ENCODE data around the gene NCOA1.
"Not testable (repeated sequence)": the region's sequence is repeated elsewhere in the genome, so short reads cannot be mapped to it uniquely, and the experiment has no call there.

NCOA1 gene

DNA sequence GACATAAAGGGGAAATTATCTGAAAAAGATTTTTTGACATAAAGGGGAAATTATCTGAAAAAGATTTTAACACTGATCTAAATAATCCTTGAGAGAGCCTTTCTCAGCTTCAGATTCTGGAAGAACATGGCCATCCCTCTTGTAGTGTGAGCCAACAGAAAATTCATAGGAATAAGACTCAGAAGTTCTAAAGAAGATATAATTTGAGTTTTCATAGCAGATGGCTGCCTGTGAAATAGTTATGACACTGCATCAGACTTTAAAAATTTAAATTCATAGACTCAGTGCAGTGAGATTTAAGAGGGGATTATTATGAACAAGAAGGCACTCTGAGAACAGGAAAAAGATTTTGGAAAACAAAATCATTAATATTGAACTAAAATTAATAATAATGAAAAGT, 50.6 kb downstream of the NCOA1 start:
- no peak for DNase-seq

DNA sequence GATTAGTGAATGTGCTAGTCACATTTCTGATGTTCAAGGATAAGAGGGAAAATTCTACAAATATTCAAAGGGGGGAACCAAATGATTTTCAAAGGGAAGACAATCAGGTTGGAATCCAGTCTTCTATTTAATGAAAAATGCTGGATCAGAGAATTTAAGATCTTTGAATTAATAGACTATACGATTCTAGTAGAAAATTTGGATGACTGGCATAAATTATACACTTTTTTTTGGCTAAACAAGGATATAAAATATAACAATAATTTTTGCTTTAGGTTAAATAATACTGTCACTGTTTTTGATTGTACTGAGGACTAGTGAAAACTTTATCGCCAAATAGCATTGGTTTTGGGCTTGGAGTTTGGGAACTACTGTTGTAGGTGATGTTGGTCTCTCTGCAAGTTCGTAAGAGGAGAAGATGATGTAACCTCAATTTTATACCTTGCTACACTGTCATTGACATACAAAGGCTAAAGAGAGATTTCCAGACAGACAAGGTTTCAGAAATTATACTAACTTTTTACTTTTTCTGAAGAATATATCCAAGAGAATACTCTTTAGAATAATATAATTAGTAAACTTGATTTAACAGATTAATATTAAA, 51.3 kb downstream of the NCOA1 start:
- DNase-seq = no peak

DNA sequence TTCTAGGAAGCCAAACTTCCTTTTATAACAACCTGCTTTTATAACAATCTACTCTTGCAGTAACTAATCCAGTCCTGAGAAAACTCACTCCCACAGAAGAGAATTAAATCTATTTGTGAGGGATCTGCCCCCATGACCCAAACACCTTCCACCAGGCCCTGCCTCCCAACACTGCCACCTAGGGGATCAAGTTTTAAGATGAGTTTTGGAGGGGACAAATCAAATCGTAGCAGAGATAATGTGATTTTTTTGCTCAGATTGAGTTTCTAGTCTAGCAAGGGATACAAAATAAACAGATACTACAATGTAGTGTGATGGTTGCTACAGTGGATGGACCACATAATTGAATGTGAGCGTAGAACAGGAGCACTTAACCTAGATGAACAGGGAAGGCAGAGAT, 52.2 kb downstream of the NCOA1 start:
- DNase-seq = peak; percentile 21

DNA sequence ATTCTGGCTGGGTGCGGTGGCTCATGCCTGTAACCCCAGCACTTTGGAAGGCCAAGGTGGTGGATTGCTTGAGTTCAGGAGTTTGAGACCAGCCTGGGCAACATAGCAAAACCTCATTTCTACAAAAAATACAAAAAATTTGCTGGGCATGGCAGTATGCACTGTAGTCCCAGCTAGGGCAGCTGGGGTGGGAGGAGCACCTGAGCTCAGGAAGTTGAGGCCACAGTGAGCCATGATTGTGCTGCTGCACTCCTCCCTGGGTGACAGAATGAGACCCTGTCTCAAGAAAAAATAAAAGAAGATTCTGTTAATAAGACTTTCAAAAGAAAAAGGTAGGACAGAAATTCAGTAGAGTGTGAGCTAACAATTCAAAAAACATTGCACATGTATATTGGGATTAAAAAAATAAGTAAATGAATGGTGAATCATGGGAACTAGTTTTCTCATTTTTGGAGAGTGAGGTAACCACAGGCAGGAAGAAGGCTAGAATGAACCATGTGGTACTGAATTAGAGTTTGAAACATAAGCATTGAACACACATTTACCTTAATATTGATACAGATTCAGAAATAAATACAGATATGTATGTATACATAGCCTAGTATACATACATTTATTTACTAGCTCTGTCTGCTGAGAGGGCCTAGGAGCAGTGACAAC, 53.5 kb downstream of the NCOA1 start:
- DNase-seq = no peak

DNA sequence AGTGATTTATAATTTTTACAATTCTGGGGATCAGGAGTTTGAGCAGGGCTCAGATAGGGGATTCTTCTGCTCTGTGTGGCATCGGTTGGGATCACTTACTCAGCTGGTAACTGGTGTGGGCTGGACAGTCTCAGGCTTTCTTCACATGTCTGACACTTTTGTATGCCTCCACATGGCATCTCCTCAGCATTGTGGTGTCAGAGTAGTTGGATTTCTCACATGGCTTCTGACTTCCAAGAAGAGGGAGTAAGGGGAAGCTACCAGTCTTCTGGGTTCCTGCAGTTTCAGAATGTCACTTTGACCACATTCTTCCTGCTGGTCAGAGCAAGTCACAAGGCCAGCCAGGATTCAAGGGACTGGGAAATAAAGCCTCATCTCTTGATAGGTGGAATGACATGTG, 55.6 kb downstream of the NCOA1 start:
- no peak for DNase-seq

DNA sequence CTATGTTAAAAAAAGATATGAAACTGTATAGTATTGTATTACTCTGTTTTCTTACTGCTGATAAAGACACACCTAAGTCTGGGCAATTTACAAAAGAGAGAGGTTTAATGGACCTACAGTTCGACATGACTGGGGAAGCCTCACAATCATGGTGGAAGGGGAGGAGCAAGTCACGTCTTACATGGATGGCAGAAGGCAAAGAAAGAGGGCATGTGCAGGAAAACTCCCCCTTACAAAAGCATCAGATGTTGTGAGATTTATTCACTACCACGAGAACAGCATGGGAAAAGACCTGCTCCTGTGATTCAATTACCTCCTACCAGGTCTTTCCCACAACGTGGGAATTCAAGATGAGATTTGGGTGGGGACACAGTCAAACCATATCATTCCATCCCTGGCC, 57.0 kb downstream of the NCOA1 start:
- DNase-seq = no peak

DNA sequence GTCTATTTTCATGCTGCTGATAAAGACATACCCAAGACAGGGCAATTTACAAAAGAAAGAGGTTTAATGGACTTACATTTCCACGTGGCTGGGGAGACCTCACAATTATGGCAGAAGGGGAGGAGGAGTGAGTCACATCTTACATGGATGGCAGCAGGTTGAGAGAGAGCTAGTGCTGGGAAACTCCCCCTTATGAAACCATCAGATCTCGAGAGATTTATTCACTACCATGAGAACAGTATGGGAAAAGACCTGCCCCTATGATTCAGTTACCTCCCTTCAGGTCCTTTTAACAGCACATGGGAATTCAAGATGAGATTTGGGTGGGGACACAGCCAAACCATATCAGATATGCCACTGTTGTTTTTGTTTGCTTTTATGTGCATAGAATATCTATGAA, 59.2 kb downstream of the NCOA1 start:
- not testable (repeated sequence) for DNase-seq

DNA sequence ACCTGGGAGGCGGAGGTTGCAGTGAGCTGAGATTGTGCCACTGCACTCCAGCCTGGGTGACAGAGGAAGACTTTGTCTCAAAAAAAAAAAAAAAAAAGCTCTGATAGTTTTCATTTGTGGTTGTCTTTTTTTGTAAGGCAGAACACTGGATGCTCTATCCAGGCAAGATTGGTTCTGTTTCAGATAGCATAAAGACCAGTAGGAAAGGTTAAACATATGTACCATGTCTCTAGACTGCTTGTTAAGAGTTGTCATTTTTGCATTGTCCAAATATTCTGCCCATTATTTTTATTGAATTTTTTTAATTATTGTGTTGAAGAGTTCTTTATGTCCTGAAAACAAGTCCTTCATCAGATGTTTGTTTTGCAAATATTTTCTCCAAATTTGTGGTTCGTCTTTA, 60.0 kb downstream of the NCOA1 start:
- DNase-seq = no peak

DNA sequence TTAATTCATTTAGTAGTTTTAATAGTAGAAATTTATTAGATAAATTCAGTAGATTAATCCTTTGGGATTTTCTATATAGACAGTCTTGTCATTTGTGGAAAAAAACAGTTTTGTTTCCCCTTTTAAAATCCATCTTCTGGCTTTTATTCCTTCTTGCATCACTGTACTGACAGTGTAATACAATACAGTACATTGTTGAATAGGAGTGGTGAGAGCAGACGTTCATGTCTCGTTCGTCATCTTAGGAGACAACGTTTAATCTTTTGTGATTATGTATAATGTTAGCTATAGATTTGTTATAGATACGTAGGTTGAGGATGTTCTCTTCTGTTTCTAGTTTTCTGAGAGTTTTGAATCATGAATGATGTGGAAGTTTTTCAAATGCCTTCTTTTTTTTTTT, 61.8 kb downstream of the NCOA1 start:
- DNase-seq = no peak

DNA sequence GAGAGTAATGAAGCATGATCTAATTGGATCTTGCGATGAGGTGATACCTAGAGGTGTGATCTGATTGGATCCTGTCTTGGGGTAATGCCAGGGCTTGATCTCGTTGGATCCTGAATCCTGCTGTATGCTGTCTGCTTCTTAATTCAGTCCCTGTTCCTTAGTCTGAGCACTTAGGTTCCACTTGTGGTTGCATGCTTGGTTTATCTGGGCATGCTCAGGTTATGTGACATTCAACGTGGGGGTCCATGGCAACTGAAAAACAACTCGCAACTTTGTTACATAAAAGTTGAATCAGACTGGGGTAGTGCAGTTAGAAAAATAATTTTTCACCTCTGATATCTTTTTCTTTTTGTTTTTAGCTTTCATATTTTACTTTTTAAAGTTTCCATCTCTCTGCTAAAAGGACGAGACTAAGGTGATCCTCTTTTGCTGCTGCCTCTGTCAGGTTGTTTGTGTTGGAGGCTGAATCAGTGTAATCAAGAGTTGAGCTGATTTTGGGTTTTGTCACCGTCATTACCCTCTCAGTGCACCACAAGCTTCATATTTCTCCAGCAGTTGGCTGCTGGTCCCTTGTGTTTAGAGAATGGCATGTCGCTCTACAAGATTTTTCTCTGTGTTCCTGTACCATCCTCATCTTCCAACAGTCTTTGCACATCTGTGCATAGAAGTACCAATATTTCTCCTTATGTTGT, 67.9 kb downstream of the NCOA1 start:
- no peak for DNase-seq

DNA sequence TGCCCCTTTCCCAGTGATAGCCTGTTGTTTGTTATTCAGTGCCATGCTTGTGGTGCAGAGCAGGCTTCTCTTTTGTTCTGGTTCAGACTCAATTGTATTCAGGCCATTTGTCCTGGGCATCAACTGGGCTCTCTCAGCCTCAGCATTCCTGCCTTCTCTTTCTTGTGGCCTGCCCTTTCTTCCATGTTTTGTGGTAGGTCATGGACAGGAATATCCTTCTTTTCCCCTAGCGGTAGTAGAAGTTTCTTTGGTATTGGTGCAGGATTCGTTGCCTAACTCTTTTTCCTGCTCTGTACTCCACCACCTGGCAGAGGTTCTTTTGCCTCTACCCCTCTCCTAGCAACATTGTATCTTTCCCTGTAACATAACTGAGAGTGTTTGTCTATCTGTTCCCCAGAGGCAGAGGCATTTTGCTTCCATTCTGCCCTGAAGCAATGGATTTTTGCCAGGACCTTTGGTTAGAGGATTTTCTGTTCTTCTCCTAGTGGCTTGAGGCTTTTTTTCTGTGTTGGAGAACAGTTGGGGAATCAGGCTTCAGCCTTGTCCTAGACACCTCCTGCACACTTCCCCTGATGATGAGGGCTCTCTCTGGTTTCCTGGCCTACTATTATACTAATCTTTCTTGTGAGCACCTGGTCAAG, 68.5 kb downstream of the NCOA1 start:
- no peak for DNase-seq

DNA sequence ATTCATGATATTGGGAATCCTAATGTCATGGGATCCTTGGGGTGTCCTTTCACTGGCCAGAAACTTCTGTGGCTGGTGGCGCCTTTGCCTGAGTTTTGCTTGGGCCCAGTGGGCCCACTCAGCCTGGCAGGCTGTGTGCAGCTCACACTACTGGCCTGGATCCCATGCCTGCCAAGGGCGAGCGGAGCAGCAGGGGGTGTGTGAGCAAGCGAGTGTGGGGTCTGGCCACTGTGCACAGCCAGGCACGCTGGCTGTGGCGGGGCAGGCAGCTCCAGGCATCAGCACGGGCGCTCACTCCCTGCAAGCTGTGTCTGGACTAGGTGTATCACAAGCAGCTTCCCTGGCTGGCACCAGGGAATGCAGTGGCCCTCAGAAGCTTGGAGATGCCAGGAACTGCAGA, 74.5 kb downstream of the NCOA1 start:
- DNase-seq = no peak

DNA sequence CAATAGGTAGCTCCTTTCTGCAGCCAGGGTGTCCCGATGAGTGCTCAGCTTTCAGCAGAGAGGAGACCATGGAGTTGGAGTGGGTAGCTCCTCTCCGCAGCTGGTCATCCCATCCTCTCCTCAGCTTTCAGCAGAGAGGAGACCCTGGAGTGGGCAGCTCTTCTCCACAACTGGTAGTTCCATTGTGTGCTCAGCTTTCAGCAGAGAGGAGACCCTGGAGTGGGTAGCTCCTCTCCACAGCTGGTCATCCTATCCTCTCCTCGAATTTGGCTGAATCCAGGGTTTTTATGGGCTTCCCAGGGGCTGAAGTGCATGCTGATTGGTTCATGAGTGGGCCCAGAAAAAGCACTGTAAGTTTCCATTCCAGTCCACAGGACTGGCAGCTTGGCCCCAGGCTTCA, 75.2 kb downstream of the NCOA1 start:
- no peak for DNase-seq

DNA sequence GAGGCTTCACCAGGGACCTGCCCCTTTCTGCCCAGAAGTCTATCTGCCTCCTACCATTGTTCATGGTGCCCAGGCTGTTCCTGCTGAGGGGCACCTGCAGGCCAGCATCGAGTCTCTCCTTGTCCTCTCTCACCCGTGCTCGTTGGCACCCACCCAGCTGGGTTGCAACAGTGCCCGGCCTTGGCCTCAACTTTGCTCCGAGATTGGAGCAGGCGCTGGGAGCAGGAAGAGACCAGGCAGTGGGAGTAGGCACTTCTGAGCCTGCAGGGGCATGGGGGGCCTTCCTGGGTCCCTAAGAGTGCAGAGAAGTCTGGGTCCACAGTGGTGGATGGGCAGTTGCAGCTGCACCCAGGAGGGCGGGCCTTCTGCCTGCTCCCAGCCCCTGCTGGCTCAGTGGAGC, 75.6 kb downstream of the NCOA1 start:
- DNase-seq = no peak

DNA sequence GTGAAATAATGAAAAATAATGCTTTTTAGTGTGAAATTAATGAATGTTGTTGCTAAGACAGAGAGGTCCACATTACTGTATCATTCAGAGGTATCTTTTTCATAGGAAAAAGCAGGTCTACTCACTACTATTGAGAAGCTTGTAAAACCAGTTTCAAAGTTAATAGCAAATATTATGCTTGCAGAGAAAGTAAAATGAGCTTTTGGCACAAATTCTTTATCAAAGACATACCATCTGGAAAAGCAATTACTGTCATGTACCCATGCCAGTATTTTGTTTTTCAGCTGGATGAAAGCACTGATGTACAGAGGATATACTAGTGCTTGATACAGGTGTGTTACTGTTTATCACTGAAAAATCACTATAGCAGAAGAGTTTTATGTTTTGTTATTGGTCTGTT, 77.5 kb downstream of the NCOA1 start:
- no peak for DNase-seq

DNA sequence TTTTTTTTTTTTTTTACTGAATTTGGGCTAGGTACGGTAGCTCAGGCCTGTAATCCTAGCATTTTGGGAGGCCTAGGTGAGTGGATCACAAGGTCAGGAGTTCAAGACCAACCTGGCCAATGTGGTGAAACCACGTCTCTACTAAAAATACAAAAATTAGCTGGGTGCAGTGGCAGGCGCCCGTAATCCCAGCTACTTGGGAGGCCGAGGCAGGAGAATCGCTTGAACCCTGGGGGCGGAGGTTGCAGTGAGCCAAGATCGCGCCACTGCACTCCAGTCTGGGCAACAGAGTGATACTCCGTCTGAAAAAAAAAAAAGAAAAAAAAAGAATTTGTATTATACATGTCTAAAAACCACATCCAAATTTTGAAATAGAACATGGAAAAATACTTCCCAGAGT, 78.5 kb downstream of the NCOA1 start:
- DNase-seq = not testable (repeated sequence)

DNA sequence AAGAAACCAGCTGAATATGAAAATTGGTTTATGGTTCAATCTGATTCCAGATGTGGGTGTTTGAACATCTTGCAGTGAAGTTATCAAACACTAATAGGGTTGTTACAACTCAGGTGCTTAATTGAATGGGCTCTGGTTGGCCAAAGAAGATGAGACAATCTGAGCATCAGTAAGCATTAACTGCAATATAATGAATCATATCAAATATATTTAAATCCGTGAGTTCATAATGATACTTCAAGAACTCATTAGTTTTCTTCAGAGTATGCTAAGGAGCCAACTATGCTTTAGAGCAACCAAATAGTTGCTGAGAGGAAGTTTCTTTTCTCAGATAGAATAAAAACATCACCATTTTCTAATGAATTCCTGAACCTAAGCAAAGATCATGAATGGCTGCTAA, 79.2 kb downstream of the NCOA1 start:
- no peak for DNase-seq

DNA sequence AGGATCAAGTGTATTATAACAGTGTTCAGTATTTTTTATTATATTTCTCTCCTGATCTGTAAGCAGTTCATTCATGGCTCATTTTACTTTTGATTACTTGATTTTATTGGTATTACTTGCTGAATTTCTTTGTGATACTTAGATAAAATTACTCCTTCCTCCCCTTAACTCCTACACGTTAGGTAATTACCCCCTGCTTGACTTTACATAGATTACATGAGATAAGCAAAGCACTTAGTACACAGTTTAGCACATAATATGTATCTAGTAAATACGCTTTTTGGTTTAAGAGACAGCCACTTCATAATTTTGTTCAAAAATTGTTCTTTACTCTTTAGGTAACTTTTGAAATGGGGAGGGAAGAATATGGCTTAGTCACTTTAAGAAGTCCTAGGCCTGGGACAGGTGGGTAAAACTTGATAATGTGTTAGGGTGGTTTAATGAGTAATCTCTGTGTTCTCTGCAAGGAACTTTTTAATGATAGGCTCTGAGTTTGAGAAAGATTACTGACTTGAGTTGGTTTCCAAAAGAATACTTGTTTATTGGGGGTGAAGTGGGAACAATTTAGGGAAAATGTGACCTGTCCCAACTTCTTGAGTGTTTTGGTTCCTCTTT, 80.9 kb downstream of the NCOA1 start:
- no peak for DNase-seq

DNA sequence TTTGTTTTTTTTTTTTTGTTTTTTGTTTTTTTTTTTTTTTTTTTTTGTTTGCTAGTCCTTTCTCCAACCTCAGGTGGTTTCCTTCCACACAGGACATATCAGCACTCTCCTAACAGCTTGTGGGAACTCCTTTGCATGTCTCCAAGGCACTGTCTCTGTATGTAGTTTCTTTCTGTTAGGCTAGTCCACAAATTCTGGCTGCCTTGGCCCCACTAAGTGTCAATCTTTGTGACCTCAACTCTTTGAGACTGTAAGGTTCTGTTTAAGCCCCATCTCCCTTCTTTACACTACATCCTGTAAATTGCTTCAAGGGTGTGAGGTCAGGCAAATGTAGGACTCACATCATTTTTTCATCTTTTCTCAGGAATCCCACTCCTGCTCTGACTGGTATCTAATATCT, 85.1 kb downstream of the NCOA1 start:
- no peak for DNase-seq

DNA sequence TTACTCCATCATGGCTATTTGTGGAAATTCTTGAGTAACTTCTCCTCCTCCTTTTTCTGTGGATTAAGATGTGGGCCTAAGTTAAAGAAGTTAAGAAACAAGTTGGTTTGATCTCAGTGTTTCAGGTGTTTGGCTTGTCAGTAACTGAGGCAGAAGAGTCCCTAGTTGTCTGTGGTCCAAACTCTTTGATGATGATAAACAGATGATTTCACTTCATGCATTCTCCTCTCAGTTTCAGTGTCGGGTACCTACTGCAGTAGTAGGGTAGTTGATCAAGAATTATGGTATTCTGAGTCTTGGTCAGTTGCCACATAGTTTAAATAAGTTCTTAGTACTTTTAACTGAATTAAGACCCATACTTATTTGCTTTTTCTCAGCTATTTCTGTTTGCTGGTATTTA, 85.6 kb downstream of the NCOA1 start:
- no peak for DNase-seq

DNA sequence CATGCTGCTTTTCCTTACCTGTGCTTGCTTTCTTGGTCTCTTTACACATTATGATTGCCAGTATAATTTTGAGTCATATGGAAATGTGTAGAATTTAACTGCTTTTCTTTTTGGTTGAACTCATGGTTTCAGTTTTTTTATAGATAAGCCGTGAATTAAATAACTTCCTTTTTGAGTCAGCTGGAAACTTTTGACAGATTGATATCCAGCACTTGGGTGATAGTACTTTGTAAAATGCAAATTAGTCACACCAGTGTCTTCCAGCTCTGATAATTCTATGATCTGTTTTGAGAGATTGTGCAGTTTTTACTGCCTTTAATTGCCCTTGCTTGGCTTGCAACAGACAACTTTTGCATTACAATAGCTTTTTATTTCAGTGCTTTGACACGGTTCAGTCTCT, 86.4 kb downstream of the NCOA1 start:
- peak; percentile 4 for DNase-seq

DNA sequence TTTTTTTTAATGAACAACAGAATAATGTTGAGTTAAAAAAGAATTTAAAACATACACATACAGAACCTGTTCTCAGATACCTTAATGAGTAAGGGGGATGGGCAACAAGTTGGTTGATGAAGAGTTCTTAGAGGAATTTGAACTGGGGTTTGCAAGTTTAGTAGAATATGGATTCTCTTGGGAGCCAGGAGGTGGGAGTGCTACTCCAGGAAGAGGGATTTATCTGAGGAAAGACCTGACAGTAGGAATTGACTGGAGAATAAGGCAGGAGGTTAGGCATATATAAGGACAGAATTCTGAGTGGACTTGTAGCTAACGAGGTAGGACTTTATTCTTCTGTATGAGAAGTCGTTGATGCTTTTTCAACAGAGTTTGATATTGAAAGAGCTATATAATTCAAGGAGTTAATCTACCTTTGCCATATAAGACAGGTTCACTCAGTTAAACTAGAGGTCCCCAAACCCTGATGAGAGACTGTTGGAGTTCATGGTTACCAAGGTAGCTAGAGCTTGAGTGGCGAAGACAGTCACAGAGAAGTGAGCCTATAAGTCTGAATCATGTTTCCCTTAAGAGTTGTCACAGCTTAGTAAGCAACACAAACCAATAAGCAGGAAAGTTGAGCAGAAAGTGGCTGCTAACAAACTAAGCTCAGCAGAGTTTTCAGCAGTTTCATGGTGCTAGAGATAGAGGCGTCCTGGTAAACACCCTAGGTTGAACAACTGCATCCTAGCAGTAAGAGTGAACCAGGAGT, 88.2 kb downstream of the NCOA1 start:
- DNase-seq = no peak

DNA sequence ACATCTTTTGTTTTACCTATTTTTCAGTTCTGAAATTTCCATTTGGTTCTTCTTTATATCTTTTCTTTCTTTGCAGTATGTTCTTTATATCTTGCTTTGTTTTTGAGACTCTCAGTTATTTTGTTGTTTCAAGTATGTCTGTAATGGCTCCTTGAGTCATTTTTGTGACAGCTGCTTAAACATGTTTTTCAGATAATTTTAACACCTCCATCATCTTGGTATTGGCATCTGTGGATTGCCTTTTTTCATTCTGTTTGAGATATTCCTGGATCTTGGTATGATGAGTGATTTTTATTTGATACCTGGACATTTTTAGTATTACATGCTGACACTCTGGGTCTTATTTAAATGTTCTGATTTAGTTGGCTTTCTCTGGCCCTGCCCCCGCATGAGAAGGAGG, 89.5 kb downstream of the NCOA1 start:
- DNase-seq = no peak

Data from CD4-positive, alpha-beta T cell treated with Interleukin-21 for 1 hour (primary cell).